ENCODE measurements around the gene BIN1. TPM values are rescaled to one million over a fixed set of nuclear protein-coding genes. Genes with fewer than 3 reads are reported as not detected.

The BIN1 gene
- total RNA-seq, 1 experiment from 2014 or later: 31.8 TPM

DNA sequence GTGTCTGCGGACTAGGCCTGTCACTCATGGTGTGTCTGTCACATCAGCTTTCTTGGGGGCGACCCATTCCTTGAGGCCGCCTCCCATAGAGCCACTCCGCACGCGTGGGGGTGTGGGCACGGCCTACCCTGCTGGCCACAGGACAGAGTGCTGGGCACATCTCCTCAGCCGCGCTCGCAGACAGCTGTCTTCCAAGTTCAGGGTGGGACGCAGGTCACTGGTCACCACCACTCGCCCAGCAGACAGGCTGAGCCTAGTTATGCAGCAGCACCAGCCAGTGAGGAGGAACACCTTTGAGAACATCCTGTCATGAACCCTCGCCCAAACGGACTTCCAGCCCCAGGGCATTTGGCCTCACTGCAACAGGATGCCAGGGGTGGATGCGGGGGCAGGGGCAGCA, 30.8 kb upstream of the BIN1 start (continued):
- TF ChIP-seq, protein P1, sequence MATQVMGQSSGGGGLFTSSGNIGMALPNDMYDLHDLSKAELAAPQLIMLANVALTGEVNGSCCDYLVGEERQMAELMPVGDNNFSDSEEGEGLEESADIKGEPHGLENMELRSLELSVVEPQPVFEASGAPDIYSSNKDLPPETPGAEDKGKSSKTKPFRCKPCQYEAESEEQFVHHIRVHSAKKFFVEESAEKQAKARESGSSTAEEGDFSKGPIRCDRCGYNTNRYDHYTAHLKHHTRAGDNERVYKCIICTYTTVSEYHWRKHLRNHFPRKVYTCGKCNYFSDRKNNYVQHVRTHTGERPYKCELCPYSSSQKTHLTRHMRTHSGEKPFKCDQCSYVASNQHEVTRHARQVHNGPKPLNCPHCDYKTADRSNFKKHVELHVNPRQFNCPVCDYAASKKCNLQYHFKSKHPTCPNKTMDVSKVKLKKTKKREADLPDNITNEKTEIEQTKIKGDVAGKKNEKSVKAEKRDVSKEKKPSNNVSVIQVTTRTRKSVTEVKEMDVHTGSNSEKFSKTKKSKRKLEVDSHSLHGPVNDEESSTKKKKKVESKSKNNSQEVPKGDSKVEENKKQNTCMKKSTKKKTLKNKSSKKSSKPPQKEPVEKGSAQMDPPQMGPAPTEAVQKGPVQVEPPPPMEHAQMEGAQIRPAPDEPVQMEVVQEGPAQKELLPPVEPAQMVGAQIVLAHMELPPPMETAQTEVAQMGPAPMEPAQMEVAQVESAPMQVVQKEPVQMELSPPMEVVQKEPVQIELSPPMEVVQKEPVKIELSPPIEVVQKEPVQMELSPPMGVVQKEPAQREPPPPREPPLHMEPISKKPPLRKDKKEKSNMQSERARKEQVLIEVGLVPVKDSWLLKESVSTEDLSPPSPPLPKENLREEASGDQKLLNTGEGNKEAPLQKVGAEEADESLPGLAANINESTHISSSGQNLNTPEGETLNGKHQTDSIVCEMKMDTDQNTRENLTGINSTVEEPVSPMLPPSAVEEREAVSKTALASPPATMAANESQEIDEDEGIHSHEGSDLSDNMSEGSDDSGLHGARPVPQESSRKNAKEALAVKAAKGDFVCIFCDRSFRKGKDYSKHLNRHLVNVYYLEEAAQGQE (IDR thresholded peaks at IDR 0.05; ENCODE audit: low read depth): no peak
- TF ChIP-seq EZH2phosphoT487 (IDR thresholded peaks at IDR 0.05; ENCODE audit: borderline replicate concordance) (no peak), EGR1 (IDR thresholded peaks at IDR 0.05; ENCODE audit: low read depth) (no peak), ZFX (IDR thresholded peaks at IDR 0.05) (no peak), EZH2 (IDR thresholded peaks at IDR 0.05) (no peak)

DNA sequence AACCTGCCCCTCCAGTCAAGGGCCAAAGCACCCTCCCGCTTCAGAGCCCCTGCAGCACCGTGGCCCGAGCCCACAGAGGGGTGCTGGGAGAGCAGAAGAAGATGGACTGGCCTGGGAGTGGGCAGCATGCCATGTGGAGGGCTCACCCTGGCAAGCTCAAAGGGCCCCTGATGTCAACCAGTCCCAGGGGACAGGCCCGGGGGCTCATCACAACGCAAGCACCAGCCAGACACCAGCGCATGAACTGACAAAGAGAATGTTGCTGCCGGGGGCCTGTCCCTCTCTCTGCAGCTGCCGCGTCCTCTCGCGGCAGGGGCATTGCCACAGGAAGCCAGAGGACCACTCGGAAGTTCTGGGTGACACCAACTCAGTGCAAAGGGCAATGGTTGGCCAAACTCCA, 30.3 kb upstream of the BIN1 start:
- no TSS peak for BruUV-seq (replicated peaks)
- H3K27ac ChIP-seq (ENCODE audit: low read depth, low read length): no peak overlapping the region
- ChIA-PET RAD21 (ENCODE audit: low non-redundant PET in 1 of 2, low total read pairs in 2 of 2, uncharacterized antibody in 2 of 2, unreplicated experiment in 2 of 2) (no interaction called here), POLR2A (no interaction called here), CTCF (no interaction called here)
- H3K4me2 ChIP-seq (ENCODE audit: low read length): no peak overlapping the region
- H3K27me3 ChIP-seq (ENCODE audit: insufficient read depth, low read length): no peaks in the 10 kb centered on the region
- no peaks in the 10 kb centered on the region for H4K20me1 ChIP-seq (ENCODE audit: insufficient read depth)
- no peak overlapping the region for H3K9ac ChIP-seq (ENCODE audit: low read length)
- intact Hi-C loops (cut with micrococcal nuclease): no loop called here
- DNase-seq (ENCODE audit: low read depth, low spot score): no peak
- no peaks in the 10 kb centered on the region for H3K36me3 ChIP-seq (ENCODE audit: control insufficient read depth in 1 of 2, insufficient read depth in 2 of 2, low read length in 2 of 2)
- no peaks in the 10 kb centered on the region for H3K9me3 ChIP-seq (ENCODE audit: control insufficient read depth in 1 of 2, insufficient read depth in 1 of 2, low read depth in 1 of 2, low read length in 2 of 2)
- no peak for ATAC-seq
- H3K9me2 ChIP-seq (ENCODE audit: insufficient read depth): no peaks in the 10 kb centered on the region
- H2AFZ ChIP-seq (ENCODE audit: low read depth, low read length, poor library complexity, severe bottlenecking): no peak overlapping the region
- no peaks in the 10 kb centered on the region for H3K4me1 ChIP-seq (ENCODE audit: control insufficient read depth in 1 of 2, insufficient read depth in 2 of 2, low read length in 2 of 2)
- no peaks in the 10 kb centered on the region for H3K79me2 ChIP-seq (ENCODE audit: insufficient read depth, low read length)
- H3K4me3 ChIP-seq (replicated peaks in 1 of 2; ENCODE audit: low read depth in 1 of 2, low read length in 2 of 2): no peak overlapping the region
- TF ChIP-seq, protein P2, sequence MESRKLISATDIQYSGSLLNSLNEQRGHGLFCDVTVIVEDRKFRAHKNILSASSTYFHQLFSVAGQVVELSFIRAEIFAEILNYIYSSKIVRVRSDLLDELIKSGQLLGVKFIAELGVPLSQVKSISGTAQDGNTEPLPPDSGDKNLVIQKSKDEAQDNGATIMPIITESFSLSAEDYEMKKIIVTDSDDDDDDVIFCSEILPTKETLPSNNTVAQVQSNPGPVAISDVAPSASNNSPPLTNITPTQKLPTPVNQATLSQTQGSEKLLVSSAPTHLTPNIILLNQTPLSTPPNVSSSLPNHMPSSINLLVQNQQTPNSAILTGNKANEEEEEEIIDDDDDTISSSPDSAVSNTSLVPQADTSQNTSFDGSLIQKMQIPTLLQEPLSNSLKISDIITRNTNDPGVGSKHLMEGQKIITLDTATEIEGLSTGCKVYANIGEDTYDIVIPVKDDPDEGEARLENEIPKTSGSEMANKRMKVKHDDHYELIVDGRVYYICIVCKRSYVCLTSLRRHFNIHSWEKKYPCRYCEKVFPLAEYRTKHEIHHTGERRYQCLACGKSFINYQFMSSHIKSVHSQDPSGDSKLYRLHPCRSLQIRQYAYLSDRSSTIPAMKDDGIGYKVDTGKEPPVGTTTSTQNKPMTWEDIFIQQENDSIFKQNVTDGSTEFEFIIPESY (IDR thresholded peaks at IDR 0.05; ENCODE audit: extremely low read depth, insufficient replicate concordance, low read length): no peak
- no peak for TF ChIP-seq SRF (IDR thresholded peaks at IDR 0.05; ENCODE audit: low read depth)
- no peak for TF ChIP-seq JUND (IDR thresholded peaks at IDR 0.05)
- TF ChIP-seq ELF1 (IDR thresholded peaks at IDR 0.05; ENCODE audit: borderline replicate concordance, low read depth): no peak
- no peak for TF ChIP-seq ZFX (IDR thresholded peaks at IDR 0.05)
- no peak for TF ChIP-seq ZNF274 (IDR thresholded peaks at IDR 0.05; ENCODE audit: low read depth, low read length)
- TF ChIP-seq CBX3 (IDR thresholded peaks at IDR 0.05; ENCODE audit: low read depth): no peak
- TF ChIP-seq, protein P1 (IDR thresholded peaks at IDR 0.05; ENCODE audit: low read depth): no peak
- TF ChIP-seq, protein P3, sequence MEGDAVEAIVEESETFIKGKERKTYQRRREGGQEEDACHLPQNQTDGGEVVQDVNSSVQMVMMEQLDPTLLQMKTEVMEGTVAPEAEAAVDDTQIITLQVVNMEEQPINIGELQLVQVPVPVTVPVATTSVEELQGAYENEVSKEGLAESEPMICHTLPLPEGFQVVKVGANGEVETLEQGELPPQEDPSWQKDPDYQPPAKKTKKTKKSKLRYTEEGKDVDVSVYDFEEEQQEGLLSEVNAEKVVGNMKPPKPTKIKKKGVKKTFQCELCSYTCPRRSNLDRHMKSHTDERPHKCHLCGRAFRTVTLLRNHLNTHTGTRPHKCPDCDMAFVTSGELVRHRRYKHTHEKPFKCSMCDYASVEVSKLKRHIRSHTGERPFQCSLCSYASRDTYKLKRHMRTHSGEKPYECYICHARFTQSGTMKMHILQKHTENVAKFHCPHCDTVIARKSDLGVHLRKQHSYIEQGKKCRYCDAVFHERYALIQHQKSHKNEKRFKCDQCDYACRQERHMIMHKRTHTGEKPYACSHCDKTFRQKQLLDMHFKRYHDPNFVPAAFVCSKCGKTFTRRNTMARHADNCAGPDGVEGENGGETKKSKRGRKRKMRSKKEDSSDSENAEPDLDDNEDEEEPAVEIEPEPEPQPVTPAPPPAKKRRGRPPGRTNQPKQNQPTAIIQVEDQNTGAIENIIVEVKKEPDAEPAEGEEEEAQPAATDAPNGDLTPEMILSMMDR (IDR thresholded peaks at IDR 0.05 in 2 of 3, conservative IDR thresholded peaks at IDR 0.05 in 1 of 3; ENCODE audit: borderline replicate concordance in 1 of 3, insufficient read depth in 1 of 3, low read depth in 2 of 3, low read length in 2 of 3): no peak
- no peak for TF ChIP-seq TCF7L2 (IDR thresholded peaks at IDR 0.05; ENCODE audit: borderline replicate concordance, extremely low read depth, insufficient read depth, insufficient read length)
- TF ChIP-seq POLR2A (IDR thresholded peaks at IDR 0.05; ENCODE audit: borderline replicate concordance, extremely low read depth, insufficient read depth, insufficient read length): no peak
- TF ChIP-seq SIN3A (IDR thresholded peaks at IDR 0.05; ENCODE audit: low read depth): no peak
